Mononuclear cell (primary cell): ENCODE results near the gene ANXA6. TPM values are rescaled to one million over a fixed set of nuclear protein-coding genes. Genes with fewer than 3 reads are reported as not detected.

Experiments
- H3K27me3 ChIP-seq: 2 replicates; pipeline ENCODE4 v1.6.0; 2011; ENCODE audit warnings: low read length, control low read depth; ENCODE audit not compliant: insufficient read depth
- H3K4me1 ChIP-seq: 2 replicates; pipeline ENCODE4 v1.5.1; 2011; ENCODE audit warnings: mild to moderate bottlenecking, low read length, control low read depth; ENCODE audit not compliant: insufficient read depth
- H3K4me3 ChIP-seq: 2 replicates; pipeline ENCODE4 v1.5.1; 2011; ENCODE audit warnings: mild to moderate bottlenecking, low read length, moderate library complexity
- H3K9me3 ChIP-seq: 2 replicates; pipeline ENCODE4 v1.5.1; 2011; ENCODE audit warnings: low read depth, mild to moderate bottlenecking, control low read depth, low read length
- total RNA-seq: library from RNA; depleted of rRNA; stranded (reverse); fragments of >200 nt; gene quantifications from one replicate; pipeline ENCODE4 v1.2.3, GENCODE V29; 2012

The ANXA6 gene
- total RNA-seq, 1 donor, result 127 TPM

- Histone ChIP-seq H3K27me3 (no peaks in the 10 kb centered on the region), H3K9me3 (no peaks in the 10 kb centered on the region), H3K4me3 (no peak overlapping the region), H3K4me1 (peaks cover 100% of the 10 kb centered on the region)
Observed at GRCh38 chr5:151150471-151151262, 6.9 kb downstream of the ANXA6 start.

DNA sequence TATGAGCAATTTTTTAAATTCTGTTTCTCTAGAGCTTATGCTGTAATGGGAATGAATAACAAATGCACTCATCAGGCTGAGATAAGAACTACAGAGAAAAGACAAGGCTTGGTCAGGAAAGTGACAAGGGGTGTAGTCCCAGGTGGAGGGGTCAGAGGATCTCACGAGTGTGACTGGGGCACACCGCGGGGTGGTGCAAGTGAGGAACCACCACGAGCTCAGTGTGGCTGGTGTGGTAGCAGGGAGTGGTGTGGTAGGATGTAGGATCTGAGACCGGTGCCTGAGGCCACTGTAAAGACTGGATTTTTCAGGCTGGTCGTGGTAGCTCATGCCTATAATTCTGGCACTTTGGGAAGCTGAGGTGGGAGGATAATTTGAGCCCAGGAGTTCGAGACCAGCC is 9.0 kb downstream of the ANXA6 start:
- Histone ChIP-seq H3K4me1 (peaks cover 100% of the 10 kb centered on the region), H3K9me3 (no peaks in the 10 kb centered on the region), H3K27me3 (no peaks in the 10 kb centered on the region), H3K4me3 (no peak overlapping the region)

DNA sequence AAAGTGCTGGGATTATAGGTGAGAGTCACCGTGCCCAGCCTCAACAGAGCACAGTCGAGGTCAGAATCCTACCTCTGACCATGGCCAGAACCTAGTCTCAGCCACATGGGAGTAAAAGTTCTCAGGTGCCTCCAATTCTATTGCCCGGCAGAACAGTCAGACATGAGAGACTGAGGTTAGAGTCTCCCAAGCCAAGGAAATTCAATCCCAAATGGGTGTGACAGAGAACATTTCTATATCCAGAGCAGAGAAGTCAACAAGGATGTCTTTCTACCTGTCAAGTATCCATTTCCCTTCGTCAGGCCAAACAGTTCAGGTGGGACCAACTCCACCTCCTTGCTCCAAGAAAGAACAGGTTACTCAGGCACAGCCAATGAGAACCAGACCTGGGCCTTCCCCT is 10.5 kb downstream of the ANXA6 start:
- no peaks in the 10 kb centered on the region for H3K27me3 ChIP-seq

DNA sequence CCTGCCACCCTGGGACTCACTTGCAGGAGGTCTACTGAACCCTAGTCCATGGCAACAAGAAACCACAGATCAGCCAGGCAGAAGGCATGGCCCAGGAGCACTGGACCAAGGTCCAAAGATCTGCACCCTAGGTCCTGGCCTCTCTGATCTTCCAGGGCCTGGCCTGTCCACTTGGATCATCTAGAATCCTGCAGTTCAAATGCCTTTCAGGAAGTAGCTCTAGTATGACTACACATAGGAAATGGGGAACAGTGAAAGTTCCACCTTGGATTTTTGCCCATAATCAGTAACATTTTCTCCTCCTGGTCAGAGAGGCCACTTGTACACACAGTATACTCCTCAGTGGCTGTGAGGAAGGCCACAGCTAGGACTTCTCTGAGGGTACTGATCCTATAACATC is 11.5 kb downstream of the ANXA6 start:
- no peaks in the 10 kb centered on the region for H3K9me3 ChIP-seq
- no peaks in the 10 kb centered on the region for H3K27me3 ChIP-seq
- H3K4me3 ChIP-seq, result no peak overlapping the region
- peaks cover 100% of the 10 kb centered on the region for H3K4me1 ChIP-seq

More for the DNA sequence above, 10.5 kb downstream of the ANXA6 start:
- Histone ChIP-seq H3K9me3 (no peaks in the 10 kb centered on the region), H3K4me3 (no peak overlapping the region), H3K4me1 (peaks cover 100% of the 10 kb centered on the region)

DNA sequence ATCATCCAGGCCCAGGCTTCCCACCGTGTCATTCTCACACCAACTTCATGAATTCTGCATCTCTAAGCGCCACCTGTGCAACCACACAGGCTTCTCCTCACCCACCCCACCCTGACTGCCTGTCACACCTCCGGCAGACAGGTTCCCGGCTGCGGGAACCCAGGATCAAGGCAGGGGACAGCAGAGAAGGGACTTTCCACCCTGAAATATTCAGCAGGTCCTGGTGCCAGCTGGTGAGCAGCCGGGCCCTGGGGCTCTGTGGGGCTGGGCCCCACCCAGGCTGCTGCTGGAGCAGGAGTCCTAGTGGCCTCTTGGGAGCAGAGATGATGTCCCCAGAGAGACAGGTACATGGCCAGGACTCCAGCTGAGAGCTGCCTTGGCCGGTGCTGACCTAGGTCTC is 12.7 kb downstream of the ANXA6 start:
- peaks cover 100% of the 10 kb centered on the region for H3K4me1 ChIP-seq
- no peaks in the 10 kb centered on the region for H3K27me3 ChIP-seq
- no peaks in the 10 kb centered on the region for H3K9me3 ChIP-seq
- H3K4me3 ChIP-seq, result no peak overlapping the region

DNA sequence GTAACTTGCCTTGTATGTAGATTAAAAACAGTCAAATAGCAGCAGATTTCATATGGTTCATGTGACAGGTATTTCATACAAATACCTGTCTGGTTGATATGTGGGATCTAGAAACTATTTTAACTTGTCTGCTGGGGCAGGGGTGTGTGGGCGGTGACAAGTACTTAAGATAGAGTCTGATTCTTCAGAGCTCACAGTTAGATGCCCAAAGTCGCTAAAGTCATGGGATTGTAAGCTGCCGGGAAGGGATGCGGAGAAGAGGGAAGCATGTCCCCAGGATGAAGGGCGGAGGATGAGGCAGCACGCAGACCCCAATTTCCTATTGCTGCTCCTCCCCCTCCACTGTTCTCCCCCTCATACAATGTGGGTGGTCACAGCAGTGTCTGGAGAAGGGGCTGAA is 13.3 kb downstream of the ANXA6 start:
- no peaks in the 10 kb centered on the region for H3K27me3 ChIP-seq
- no peak overlapping the region for H3K4me3 ChIP-seq
- peaks cover 100% of the 10 kb centered on the region for H3K4me1 ChIP-seq
- H3K9me3 ChIP-seq, result no peaks in the 10 kb centered on the region

DNA sequence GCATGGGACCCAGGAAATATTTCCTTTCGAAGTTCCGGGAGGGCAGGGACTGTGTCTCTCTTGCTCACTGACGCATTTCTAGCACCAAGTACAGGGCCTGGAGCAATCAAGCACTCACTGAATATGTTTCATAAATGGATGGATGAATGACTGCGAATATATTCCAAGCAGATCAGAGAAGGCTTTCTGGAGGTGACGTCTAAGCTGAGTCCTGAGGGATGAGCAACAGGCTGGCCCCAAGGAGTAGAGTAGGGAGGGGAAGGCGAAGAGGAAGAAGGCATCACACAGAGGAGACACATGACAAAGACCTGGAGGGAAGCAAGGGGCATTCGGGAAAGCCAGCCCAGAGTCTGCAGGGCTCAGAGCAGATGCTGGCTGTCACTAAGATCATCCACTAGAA is 13.9 kb downstream of the ANXA6 start:
- no peaks in the 10 kb centered on the region for H3K9me3 ChIP-seq
- peaks cover 100% of the 10 kb centered on the region for H3K4me1 ChIP-seq
- H3K4me3 ChIP-seq, result no peak overlapping the region
- no peaks in the 10 kb centered on the region for H3K27me3 ChIP-seq

- Histone ChIP-seq H3K4me1 (peaks cover 100% of the 10 kb centered on the region), H3K4me3 (no peak overlapping the region), H3K27me3 (no peaks in the 10 kb centered on the region), H3K9me3 (no peaks in the 10 kb centered on the region)
Observed at GRCh38 chr5:151142933-151143332, 14.6 kb downstream of the ANXA6 start.

- peak overlapping the region; percentile 8 for H3K4me3 ChIP-seq
- H3K9me3 ChIP-seq, result no peaks in the 10 kb centered on the region
- H3K27me3 ChIP-seq, result no peaks in the 10 kb centered on the region
- peaks cover 96% of the 10 kb centered on the region for H3K4me1 ChIP-seq
Observed at GRCh38 chr5:151141535-151141934, 16.0 kb downstream of the ANXA6 start.

GRCh38 chr5:151140686-151141459 is 16.7 kb downstream of the ANXA6 start:
- no peak overlapping the region for H3K4me3 ChIP-seq
- no peaks in the 10 kb centered on the region for H3K9me3 ChIP-seq
- no peaks in the 10 kb centered on the region for H3K27me3 ChIP-seq
- peaks cover 96% of the 10 kb centered on the region for H3K4me1 ChIP-seq

- no peaks in the 10 kb centered on the region for H3K9me3 ChIP-seq
- no peaks in the 10 kb centered on the region for H3K27me3 ChIP-seq
- peaks cover 96% of the 10 kb centered on the region for H3K4me1 ChIP-seq
- no peak overlapping the region for H3K4me3 ChIP-seq
Observed at GRCh38 chr5:151139646-151140045, 17.9 kb downstream of the ANXA6 start.

GRCh38 chr5:151139015-151139414 is 18.6 kb downstream of the ANXA6 start:
- Histone ChIP-seq H3K4me1 (peaks cover 97% of the 10 kb centered on the region), H3K4me3 (no peak overlapping the region), H3K9me3 (no peaks in the 10 kb centered on the region), H3K27me3 (no peaks in the 10 kb centered on the region)

DNA sequence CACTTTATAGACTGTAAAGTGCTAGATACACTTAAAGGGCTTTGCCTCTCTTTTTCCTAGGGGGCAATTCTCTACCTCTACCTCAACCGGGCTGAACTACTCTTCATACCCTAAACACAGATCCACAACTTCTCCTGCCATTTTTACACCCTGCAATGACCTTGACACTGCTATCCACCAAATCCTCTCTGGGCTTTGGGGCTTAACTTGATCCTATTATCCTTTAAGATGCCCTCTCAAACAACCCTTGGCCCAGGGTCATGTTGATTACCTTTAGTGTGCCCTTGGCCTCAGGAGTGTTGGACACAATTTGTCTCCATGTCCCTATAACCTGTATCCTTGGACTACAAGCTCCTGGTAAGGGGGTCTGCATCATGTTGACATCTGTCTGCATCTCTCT is 19.5 kb downstream of the ANXA6 start:
- no peak overlapping the region for H3K4me3 ChIP-seq
- no peaks in the 10 kb centered on the region for H3K27me3 ChIP-seq
- no peaks in the 10 kb centered on the region for H3K9me3 ChIP-seq
- peaks cover 97% of the 10 kb centered on the region for H3K4me1 ChIP-seq

DNA sequence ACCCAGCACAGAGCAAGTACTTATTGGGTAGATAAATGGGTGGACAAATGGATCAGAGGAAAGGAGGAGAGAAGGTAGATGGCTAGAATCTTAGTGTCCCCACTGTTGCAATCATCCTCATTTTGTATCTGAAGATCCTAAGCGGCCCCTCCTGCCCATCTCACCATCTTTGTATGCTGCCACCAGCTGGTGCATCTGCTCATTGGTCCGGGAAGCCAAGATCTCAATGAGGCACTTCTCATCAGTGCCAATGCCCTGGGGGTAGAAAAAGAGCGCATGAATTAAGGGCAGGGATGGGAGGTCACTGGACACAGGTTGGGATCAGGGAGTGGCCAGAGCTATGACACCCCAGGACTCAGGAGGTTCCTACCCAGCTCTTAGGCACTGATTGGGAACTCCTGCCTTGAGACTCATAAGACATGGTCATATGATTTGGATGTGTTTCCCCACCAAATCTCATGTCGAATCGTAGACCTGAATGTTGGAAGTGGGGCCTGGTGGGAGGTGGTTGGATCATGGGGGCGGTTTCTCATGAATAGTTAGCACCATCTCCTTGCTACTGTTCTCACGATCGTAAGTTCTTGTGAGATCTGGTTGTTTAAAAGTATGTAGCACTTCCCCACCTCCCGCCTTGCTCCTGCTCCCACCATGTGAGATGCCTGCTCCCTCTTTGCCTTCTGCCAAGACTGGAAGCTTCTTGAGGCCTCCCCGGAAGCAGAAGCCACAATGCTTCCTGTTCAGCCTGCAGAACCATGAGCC is 20.3 kb downstream of the ANXA6 start:
- H3K27me3 ChIP-seq, result no peaks in the 10 kb centered on the region
- no peak overlapping the region for H3K4me3 ChIP-seq
- peaks cover 97% of the 10 kb centered on the region for H3K4me1 ChIP-seq
- H3K9me3 ChIP-seq, result no peaks in the 10 kb centered on the region

- no peaks in the 10 kb centered on the region for H3K9me3 ChIP-seq
Observed at GRCh38 chr5:151134228-151134627, 23.4 kb downstream of the ANXA6 start.

More at GRCh38 chr5:151134228-151134627, 23.4 kb downstream of the ANXA6 start:
- no peaks in the 10 kb centered on the region for H3K27me3 ChIP-seq
- peaks cover 87% of the 10 kb centered on the region for H3K4me1 ChIP-seq
- H3K4me3 ChIP-seq, result no peak overlapping the region
